Endodermal cell (in vitro differentiated cells): ENCODE measurements around the gene TXK. TPM values are rescaled to one million over a fixed set of nuclear protein-coding genes. Genes with fewer than 3 reads are reported as not detected.

ENCODE experiments used
- DNase-seq: peaks from one replicate; pipeline ENCODE4 v3.0.0-alpha.2; 2017
- H3K27ac ChIP-seq: 2 replicates; pipeline ENCODE4 v1.5.1; 2013; ENCODE audit warnings: mild to moderate bottlenecking, low read depth, low read length, moderate library complexity
- H3K27me3 ChIP-seq: 2 replicates; pipeline ENCODE4 v1.6.1; 2013; ENCODE audit warnings: mild to moderate bottlenecking, low read length, moderate library complexity; ENCODE audit not compliant: insufficient read depth, control insufficient read depth, poor library complexity, severe bottlenecking
- H3K36me3 ChIP-seq: 2 replicates; pipeline ENCODE4 v1.7.0; 2013; ENCODE audit warnings: mild to moderate bottlenecking, low read length, moderate library complexity; ENCODE audit not compliant: control insufficient read depth, insufficient read depth
- H3K4me1 ChIP-seq: one replicate; pipeline ENCODE4 v1.7.0; 2013; ENCODE audit warnings: low read length; ENCODE audit not compliant: control insufficient read depth, insufficient read depth
- H3K4me3 ChIP-seq: 2 replicates; pipeline ENCODE4 v1.5.1; 2013; ENCODE audit warnings: mild to moderate bottlenecking, low read length, moderate library complexity
- H3K9ac ChIP-seq: 2 replicates; pipeline ENCODE4 v1.6.1; 2013; ENCODE audit warnings: mild to moderate bottlenecking, low read length, moderate library complexity; ENCODE audit not compliant: poor library complexity, severe bottlenecking; ENCODE audit errors: extremely low read depth
- H3K9me3 ChIP-seq: 2 replicates; pipeline ENCODE4 v1.6.1; 2013; ENCODE audit warnings: mild to moderate bottlenecking, low read length, moderate library complexity; ENCODE audit not compliant: control insufficient read depth
- H3K27ac Mint-ChIP-seq: 2 replicates; pipeline ENCODE4 v1.8.0; 2020; ENCODE audit warnings: mixed read lengths
- H3K27me3 Mint-ChIP-seq: 2 replicates; pipeline ENCODE4 v1.8.0; 2021; ENCODE audit warnings: mild to moderate bottlenecking, mixed read lengths; ENCODE audit not compliant: insufficient read depth
- H3K36me3 Mint-ChIP-seq: 2 replicates; pipeline ENCODE4 v1.8.0; 2020; ENCODE audit warnings: low read depth, mixed read lengths
- H3K4me1 Mint-ChIP-seq: 2 replicates; pipeline ENCODE4 v1.8.0; 2020; ENCODE audit warnings: mixed read lengths
- H3K4me3 Mint-ChIP-seq: 2 replicates; pipeline ENCODE4 v1.8.0; 2020; ENCODE audit warnings: mild to moderate bottlenecking, moderate library complexity, mixed read lengths
- H3K9me3 Mint-ChIP-seq: 2 replicates; pipeline ENCODE4 v1.8.0; 2020; ENCODE audit warnings: mild to moderate bottlenecking, mixed read lengths
- CTCF ChIP-seq: fragments of 200-600 bp; sonication (generic); conservative IDR thresholded peaks from 2 replicates; pipeline ENCODE4 v1.5.0; 2021; ENCODE audit warnings: antibody characterized with exemption, mild to moderate bottlenecking
- WGBS, 2 experiments: methylation state at CpG; one replicate each; pipeline versions ENCODE4 v1.1.5 to v1.1.7; 2013; ENCODE audit warnings: missing lambda C conversion rate in 2 of 2, mixed read lengths in 1 of 2; ENCODE audit not compliant: insufficient coverage in 1 of 2, insufficient read length in 1 of 2; 5-methylcytosine and 5-hydroxymethylcytosine counted together
- total RNA-seq, 2 donors: library from RNA; stranded (reverse); fragmentation: NEBNext Ultra II Directional in 1 of 2; extraction: Animal tissue kit (Norgen Biotek cat#: 25700) in 1 of 2; gene quantifications; 2 replicates in 1 of 2; 3 replicates in 1 of 2; pipeline ENCODE4 v1.2.1, GENCODE V29; 2021

Gene TXK
- total RNA-seq, 2 donors from 2014 or later, result 0.66 to 0.68 TPM

- H3K4me1 ChIP-seq, result peaks cover 8% of the 10 kb centered on the region
- Mint-ChIP-seq H3K36me3 (no peaks in the 10 kb centered on the region), H3K4me3 (no peak overlapping the region), H3K27me3 (peaks cover 12% of the 10 kb centered on the region), H3K9me3 (no peaks in the 10 kb centered on the region), H3K4me1 (peaks cover 10% of the 10 kb centered on the region), H3K27ac (no peak overlapping the region)
- DNase-seq, result no peak
- H3K9ac ChIP-seq, result no peak overlapping the region
- no peaks in the 10 kb centered on the region for H3K9me3 ChIP-seq
- no peak overlapping the region for H3K4me3 ChIP-seq
- H3K27me3 ChIP-seq, result peaks cover 16% of the 10 kb centered on the region
- H3K27ac ChIP-seq, result no peak overlapping the region
- TF ChIP-seq CTCF, result no peak
- 92% methylated on average over 1 of the region's 1 CpG; no CpG with 5 or more reads in 1 of the 2 experiments for WGBS, 2 experiments
- no peaks in the 10 kb centered on the region for H3K36me3 ChIP-seq
Measured at GRCh38 chr4:48051078-48051477, 83.0 kb downstream of the TXK start.

DNA sequence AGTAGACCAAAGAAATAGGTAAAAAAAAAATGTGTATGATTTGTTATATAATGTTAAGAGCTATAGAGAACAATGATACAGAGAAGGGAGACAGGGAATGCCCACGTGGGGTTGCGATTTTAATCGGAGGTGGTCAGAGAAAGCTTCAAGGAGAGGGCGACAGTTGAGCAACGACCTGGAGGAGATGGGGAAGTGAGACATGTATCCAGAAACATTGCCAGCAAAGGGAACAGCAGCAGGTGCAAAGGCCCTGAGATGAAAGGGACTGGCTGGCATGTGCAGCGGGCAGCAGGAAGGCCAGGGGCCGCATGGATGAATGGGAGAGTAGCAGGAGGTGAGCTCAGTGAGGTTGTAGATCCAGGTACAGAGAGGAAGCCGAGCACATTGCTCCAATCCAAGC is 84.6 kb downstream of the TXK start:
- WGBS, 2 experiments, result 91 to 93% methylated on average over 6 to 8 of the region's 8 CpGs

GRCh38 chr4:48047896-48048295 is 86.2 kb downstream of the TXK start:
- Mint-ChIP-seq H3K4me1 (peaks cover 15% of the 10 kb centered on the region), H3K9me3 (no peaks in the 10 kb centered on the region), H3K27me3 (peaks cover 19% of the 10 kb centered on the region), H3K4me3 (no peak overlapping the region), H3K36me3 (no peaks in the 10 kb centered on the region), H3K27ac (no peak overlapping the region)
- WGBS, 2 experiments, result 86 to 100% methylated on average over 1 of the region's 1 CpG
- H3K36me3 ChIP-seq, result no peaks in the 10 kb centered on the region
- no peak for TF ChIP-seq CTCF
- H3K9me3 ChIP-seq, result no peaks in the 10 kb centered on the region
- H3K27me3 ChIP-seq, result peaks cover 31% of the 10 kb centered on the region
- no peak overlapping the region for H3K27ac ChIP-seq
- H3K4me3 ChIP-seq, result no peak overlapping the region
- DNase-seq, result no peak
- peaks cover 8% of the 10 kb centered on the region for H3K4me1 ChIP-seq
- no peak overlapping the region for H3K9ac ChIP-seq

More for the DNA sequence above, 84.6 kb downstream of the TXK start:
- Histone ChIP-seq H3K27me3 (peaks cover 24% of the 10 kb centered on the region), H3K9ac (no peak overlapping the region), H3K4me3 (no peak overlapping the region), H3K4me1 (peaks cover 8% of the 10 kb centered on the region), H3K36me3 (no peaks in the 10 kb centered on the region), H3K9me3 (no peaks in the 10 kb centered on the region), H3K27ac (no peak overlapping the region)
- no peak for TF ChIP-seq CTCF
- Mint-ChIP-seq H3K9me3 (no peaks in the 10 kb centered on the region), H3K27ac (no peak overlapping the region), H3K36me3 (no peaks in the 10 kb centered on the region), H3K4me3 (no peak overlapping the region), H3K27me3 (peaks cover 14% of the 10 kb centered on the region), H3K4me1 (peaks cover 10% of the 10 kb centered on the region)
- DNase-seq, result no peak
